Jurkat, Clone E6-1 (cell line): ENCODE measurements around the gene DNAH5.
A peak's percentile ranks its signal among the peaks of the same experiment; 100 is the strongest.
"Not testable (repeated sequence)": the region's sequence is repeated elsewhere in the genome, so short reads cannot be mapped to it uniquely, and the experiment has no call there.

Source experiments
- DNase-seq: peaks from one replicate; pipeline ENCODE4 v3.0.0-alpha.2; 2011; ENCODE audit warnings: low read depth, low spot score
- H3K4me3 ChIP-seq: 2 replicates; pipeline ENCODE4 v1.5.1; 2011; ENCODE audit warnings: mild to moderate bottlenecking, low read length, control low read depth, moderate library complexity

Gene DNAH5

GRCh38 chr5:13878357-13878756 is 66.1 kb downstream of the DNAH5 start:
- no peak for DNase-seq
- H3K4me3 ChIP-seq: no peak overlapping the region

GRCh38 chr5:13866792-13867191 is 77.7 kb downstream of the DNAH5 start:
- H3K4me3 ChIP-seq: no peak overlapping the region
- peak; percentile 19 for DNase-seq

- DNase-seq: no peak
- no peak overlapping the region for H3K4me3 ChIP-seq
These were observed 79.2 kb downstream of the DNAH5 start for GRCh38 chr5:13865312-13865711.

DNA sequence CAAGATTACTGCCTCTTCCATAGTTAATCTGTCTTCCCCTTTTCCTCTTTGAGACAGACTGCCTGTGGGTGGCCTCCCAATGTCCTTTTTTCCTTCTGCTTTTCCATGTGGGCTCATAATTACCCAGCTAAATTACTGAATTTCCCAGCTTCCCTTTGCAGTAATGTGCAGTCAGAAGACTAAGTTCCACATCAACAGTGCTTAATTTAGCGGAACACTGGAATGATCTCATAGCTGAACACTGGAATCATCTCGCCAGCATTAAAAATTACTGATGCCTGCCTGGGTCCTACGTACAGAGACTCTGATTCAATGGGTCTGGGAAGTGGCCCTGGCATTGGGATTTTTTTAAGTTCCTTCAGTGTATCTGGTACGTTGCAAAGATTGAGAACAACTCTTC is 84.3 kb downstream of the DNAH5 start:
- DNase-seq: no peak
- no peak overlapping the region for H3K4me3 ChIP-seq

DNA sequence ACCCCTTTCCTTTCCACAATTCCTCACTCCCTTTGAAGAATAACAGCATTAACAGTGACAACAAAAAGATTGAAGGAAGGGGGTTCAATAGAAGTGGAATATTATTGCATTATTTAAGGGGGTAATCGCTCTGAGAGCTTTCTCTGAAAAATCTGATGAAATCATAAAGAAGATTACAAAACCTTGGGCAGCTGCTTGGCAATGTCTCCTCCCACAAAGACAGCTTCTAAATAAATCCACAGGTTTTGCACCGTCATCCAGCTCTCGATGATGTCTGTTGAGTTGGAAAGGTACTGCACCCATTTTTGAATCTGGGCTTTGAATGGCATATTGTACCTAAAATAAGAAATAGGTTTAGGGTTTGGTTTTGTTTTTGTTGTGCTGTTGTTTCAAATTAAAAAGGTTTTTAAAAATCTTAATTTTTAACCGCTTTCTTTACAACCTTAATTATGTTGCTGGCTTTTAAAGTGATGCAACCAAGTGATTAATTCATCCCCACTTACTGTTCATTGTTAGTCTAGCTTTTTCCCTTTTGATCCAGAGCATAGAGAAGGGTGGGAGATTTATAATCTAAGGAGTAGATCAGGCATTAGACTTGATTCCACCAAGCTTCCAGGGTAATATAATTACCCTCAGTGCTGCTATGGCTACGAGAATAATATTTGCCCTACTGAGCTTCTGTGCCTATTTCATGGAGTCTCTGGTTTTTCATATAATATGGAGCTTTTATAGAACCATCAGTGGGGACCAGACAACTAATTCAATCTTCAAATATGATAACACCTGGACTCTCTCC is 85.0 kb downstream of the DNAH5 start:
- no peak overlapping the region for H3K4me3 ChIP-seq
- no peak for DNase-seq

- DNase-seq: no peak
- no peak overlapping the region for H3K4me3 ChIP-seq
These were observed 101.2 kb downstream of the DNAH5 start for GRCh38 chr5:13843175-13843846.

DNA sequence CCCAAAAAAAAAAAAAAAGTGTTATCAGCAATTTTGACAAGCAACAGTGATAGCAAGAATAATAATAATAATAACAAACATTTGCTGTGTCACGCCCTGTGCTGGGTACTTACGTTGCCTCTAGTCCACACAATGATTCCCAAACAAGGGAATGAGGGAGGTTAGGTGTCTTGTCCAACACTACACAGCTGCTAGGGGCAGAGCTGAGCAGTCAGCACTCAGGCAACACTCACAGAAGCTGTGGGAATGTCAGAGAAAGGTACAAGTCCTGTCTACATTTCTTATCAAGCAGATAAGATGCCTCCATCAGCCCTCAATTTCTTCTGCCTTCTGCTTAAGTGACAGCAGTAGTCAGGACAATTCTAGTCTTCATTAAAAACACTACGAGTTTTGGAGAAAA is 111.0 kb downstream of the DNAH5 start:
- no peak overlapping the region for H3K4me3 ChIP-seq
- DNase-seq: no peak

- H3K4me3 ChIP-seq: no peak overlapping the region
- DNase-seq: no peak
These were observed 113.1 kb downstream of the DNAH5 start for GRCh38 chr5:13831351-13831750.

DNA sequence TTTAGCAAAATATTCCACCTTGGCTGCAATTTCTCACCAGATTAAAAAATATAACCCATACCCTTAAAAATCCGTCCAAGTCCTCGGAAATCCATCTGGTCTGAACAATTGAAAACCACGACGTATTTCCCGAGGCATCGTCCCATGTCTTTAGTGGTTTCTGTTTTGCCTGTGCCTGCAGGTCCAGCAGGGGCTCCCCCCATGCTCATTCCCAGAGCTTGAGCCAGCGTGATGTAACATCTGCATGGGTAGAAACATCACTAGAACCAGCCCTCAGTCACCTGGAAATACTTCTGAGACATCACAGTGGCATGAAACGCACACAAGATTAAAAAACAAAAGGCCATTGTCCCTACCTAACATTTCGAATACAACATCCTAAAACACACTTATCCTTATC is 114.0 kb downstream of the DNAH5 start:
- no peak for DNase-seq
- no peak overlapping the region for H3K4me3 ChIP-seq

DNA sequence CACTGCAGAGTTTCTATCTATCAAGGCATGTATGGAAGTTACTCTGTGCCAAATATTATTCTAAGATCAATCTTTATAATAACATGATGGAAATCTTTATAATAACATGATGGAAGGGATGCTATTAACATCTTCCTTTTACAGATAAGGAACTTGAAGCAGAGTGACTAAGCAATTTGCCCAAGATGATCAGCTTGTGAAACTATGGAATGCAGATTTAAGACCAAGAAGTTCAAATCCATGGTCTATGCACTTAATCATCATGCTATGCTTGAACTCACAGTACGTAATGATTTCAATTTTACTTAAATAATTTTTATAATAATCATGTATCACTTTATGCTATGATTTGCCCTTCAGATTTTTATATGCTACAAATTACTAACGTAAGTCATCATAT is 123.1 kb downstream of the DNAH5 start:
- no peak overlapping the region for H3K4me3 ChIP-seq

GRCh38 chr5:13816126-13816525 is 128.4 kb downstream of the DNAH5 start:
- H3K4me3 ChIP-seq: no peak overlapping the region
- no peak for DNase-seq

More for the DNA sequence above, 123.1 kb downstream of the DNAH5 start:
- no peak for DNase-seq

GRCh38 chr5:13814301-13814700 is 130.2 kb downstream of the DNAH5 start:
- DNase-seq: no peak
- H3K4me3 ChIP-seq: no peak overlapping the region

DNA sequence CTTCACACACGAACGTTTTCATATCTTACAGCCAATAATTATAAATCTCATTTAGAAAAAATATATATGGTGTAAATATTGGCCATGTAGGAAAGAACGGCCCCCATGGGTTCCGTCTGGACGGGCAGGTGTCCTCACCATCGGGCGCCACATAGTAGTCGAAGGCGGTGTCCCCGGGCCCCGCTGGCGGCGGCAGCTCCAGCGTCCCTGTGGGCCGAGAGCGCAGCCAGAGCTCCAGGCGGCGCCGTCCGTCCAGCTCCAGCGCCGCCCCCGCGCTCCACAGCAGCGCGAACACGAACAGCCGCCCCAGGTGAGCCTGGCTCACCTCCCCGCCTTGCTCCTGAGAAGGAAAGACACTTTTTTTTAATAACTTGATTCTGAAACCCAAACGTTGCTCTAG is 134.6 kb downstream of the DNAH5 start:
- no peak overlapping the region for H3K4me3 ChIP-seq
- DNase-seq: no peak

GRCh38 chr5:13804336-13804735 is 140.2 kb downstream of the DNAH5 start:
- no peak overlapping the region for H3K4me3 ChIP-seq
- no peak for DNase-seq

DNA sequence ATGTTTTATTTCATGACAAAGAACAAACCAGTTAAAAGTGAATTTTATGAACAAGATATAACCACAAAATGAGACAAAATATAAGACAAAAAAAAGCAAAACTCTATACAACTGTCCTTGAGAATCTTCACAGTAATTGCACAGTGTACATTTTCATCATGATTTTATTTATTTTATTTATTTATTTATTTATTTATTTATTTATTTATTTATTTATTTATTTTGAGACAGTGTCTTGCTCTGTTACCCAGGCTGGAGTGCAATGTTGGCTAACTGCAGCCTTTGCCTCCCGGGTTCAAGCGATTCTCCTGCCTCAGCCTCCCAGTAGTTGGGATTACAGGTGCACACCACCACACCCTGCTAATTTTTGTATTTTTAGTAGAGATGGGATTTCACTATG is 145.9 kb downstream of the DNAH5 start:
- not testable (repeated sequence) for H3K4me3 ChIP-seq, DNase-seq

DNA sequence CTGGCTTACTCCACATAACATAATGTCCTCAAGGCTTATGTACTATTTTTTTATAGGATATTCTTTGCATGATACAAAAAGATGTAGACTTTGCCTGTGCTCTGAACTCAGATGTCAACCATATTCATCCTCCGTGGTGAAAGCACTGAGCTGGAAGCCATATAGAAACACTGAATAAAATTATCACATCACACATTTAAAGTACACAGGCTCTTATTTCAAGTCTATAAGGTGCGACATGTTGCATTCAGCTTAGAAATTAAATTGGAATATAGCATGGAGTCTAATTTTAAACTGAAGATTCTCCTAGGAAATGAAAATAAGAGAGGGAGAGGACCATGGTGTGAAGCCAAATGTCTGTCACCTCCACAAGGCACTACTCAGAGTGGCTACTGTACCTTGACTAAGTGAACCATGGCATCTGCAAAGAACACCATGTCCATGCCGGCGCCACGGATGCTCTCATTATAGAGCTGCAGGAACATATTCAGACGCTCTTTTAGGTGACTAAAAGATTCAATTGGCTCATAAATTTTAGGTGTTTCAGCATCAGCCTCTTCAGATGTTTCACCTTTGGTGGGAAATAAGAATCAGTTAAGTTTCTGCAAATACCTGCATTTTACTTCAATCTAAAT is 158.6 kb downstream of the DNAH5 start:
- no peak overlapping the region for H3K4me3 ChIP-seq
- DNase-seq: no peak

DNA sequence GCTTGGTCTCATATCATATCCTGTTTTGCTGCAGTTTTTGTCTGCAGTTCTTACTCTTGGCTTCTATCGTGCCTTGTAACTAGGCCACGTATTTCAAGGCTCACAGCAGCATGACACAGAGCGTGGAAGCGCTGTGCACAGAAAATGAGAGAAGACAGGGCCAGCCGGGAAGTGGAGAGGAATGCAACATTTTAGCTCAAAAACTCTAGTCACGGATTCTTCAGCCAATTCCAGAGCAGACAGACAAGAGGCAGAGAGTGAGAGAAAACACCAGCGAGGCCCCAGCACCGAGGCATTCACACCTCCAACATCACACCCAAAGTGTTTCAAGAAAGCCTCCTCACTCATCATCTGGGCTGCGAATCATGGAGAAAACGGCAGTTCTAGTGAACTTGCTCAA is 160.8 kb downstream of the DNAH5 start:
- no peak overlapping the region for H3K4me3 ChIP-seq
- no peak for DNase-seq

- DNase-seq: no peak
- no peak overlapping the region for H3K4me3 ChIP-seq
These were observed 164.4 kb downstream of the DNAH5 start for GRCh38 chr5:13780081-13780480.

DNA sequence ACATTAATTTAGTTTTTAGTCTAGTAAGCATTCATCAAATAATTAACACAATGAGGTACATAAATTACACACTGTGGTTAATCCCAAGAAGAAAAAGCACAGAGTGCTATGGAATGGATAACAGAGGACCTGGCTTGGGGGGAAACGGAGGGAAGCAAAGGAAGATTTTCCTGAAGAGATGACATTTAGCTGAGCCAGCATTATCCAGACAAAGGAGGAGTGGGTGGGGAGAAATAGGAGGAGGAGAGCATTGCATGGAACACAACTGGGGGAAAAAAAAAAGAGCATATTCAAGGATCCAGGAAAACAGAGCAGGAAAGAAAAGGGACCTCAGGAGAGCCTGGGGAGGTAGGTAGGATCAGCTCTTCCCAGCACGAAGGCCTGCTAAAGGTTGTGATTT is 170.8 kb downstream of the DNAH5 start:
- H3K4me3 ChIP-seq: no peak overlapping the region
- no peak for DNase-seq

DNA sequence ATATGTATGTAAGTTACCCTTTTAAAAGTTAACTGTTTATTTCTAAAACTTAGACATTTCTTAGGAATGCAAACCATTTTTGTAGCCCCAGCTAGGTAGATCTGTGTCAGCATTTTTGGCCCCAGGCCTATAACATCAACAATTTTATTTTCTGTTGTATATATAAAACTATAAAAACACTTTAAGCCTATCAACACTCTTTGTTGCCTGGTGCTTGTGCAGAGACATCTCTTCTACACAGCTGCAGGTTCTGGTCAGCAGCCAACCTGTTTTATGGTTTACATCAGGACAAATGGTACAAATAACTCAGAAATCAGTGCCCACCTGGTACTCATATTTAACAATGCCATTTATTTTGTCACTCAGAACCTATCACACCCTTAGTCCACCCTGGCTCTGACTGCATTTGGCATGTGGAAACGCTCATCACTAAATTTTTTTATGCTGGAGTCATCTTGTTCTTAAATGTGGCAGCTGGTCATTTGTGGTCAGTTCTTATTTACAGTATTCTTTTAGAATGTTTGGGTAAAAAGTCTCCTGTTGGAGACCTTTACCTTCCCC is 173.4 kb downstream of the DNAH5 start:
- DNase-seq: no peak
- H3K4me3 ChIP-seq: no peak overlapping the region
